GM11168 (cell line): ENCODE data around the gene DYSF.

Source experiments
- in situ Hi-C: fragments of 300-500 bp; cut with MboI; formaldehyde crosslinking; loops from one replicate; pipeline ENCODE4 v1.12.0; 2022; ENCODE audit warnings: low sequenced_read_pairs; ENCODE audit not compliant: unreplicated experiment

The DYSF gene

DNA sequence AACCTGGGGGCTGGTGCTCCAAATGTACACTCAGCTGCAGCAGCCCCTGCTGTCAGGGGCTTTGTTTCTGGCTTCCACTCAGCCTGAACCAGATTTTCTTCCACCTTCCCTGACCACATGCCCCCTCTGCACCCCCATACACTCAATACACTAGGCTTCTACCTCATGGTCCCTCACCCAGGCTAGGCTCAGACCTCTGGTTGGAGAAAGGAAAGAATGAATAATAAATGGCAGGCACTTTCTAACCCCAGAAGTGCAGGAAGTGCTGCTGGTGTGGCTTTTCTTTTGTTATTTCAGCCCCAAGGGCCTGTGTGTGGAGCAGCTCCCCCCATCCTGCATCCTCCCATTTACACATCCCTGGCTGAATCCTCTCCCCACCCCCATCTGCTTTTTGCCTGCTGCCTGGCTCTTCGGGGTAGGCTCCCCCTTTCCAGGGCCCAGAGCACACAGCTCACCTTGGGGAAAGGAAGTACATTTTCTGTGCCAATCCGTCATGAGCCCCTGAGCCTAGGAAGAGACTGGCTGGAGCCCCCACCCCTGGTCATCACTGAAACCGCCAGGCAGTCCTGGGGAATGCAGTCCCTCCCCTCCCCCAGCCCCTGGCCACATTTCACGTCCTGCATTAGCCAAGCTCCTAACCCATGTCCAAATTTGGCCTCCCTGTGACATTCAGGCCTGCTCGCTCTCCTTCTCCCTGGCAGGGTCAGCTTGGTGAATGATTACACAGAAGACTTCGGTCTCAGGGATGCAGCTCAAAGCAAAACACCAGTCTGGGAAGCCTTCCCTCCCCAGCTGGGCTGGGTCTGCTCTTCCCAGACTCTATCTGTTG lies 2.6 kb downstream of the DYSF start:
- in situ Hi-C loops, result loop anchor here (10.0 kb wide), 1 partner anchor 71 kb away; no protein-coding TSS in a partner anchor

DNA sequence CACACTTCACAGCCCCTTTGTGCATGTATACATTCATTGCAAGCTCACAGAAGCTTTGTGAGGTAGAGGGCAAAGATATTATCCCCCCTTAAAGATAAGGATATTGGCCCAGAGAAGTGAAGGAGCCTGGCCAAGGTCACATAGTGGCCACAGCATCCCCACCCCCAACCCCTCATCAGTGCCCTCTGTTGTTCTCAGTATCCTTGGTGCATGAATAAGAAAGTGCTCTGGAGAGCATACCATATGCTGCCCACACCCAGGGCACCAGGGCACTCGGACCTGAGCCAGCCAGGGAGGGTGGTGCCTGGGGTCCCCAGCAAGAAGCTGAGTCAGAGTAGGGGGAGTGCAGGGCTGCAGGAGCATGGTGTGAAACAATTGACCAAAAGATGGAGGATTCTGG lies 3.3 kb downstream of the DYSF start:
- in situ Hi-C loops, result loop anchor here (10.0 kb wide), 1 partner anchor 72 kb away; no protein-coding TSS in a partner anchor

DNA sequence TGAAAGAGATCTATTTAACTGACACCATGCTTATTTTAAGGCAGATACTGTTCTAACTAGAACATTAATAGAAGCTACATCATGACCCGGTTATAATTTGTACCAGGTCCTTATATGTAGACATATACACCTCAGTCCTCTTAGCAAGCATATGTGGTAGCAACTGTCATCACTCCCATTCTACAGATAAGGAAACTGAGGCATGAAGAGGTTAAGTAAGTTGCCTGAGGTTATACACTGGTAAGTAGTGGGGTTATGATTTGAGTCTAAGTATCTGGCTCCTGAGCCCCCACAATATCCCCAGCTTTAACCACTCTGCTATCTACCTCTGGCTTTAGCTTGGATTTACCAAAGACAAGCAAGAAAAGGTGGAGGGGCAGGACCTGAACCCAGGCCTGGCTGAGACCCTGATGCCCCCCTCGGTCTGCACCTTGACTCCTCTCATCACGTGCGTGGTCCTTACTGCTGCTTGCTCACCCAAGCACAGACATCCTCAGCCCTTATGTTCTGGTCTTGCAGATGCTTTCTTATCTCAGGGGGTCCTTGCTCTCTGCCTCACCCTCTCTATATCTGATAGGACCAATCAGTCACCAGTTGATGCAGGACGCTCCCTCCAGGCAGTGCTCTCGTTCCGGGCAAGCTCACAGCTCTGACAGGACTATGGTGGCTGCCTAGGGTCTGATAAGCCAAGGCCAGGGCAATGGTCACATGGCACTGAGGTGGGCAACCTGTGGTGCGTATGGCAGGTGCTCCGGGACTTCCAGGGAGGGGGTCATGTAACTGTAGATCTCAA lies 4.0 kb downstream of the DYSF start:
- in situ Hi-C loops, result loop anchor here (10.0 kb wide), 1 partner anchor 73 kb away; no protein-coding TSS in a partner anchor

DNA sequence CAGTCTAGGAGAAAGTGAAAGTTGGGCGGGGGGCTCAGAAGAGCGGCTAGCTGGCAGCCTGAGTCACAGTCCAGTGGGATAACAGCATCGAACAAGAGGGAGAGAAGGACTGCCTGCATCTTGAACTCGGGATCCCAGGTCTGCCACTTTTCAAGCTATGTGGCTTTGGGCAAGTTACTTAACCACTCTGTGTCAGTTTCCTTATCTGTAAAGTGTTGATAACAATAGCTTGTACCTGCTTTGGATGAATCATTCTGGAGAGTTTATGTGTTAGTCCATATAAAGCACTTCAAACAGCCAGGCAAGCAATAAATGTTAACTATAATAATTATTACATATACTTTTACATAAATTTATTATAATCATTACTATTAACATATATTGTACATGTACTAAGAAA lies 4.6 kb downstream of the DYSF start:
- in situ Hi-C loops, result loop anchor here (10.0 kb wide), 1 partner anchor 73 kb away; no protein-coding TSS in a partner anchor

DNA sequence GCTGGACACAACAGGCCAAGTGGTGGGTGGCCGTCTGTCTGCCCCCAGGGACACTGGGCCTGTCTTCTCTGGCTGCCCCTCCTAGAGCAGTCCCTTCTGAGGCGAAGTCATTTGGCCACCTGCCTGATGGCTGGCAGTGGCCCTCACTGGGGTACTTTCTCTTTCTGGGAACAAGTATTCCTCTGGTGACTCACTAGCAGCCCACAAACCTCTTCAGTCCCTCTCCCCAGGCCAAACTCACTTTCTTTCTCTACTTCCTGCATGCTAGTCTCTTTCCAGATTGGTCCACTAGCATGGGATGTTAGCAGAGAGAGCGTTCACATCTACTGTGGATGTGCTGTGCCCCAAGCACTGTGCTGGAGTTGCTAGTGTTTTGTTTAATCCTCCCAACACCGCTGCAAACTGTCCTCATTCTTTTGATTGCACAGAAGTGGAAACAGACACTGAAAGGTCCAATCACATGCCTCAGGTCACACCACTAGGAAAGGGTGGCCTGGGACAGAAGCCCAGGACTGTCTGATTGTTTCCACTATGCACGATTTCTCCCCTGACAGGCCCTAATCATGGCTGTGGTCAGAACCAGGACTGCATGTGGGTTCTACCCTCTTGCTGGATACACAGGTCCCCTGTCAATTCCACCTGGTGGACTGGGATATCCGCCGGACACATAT lies 5.2 kb downstream of the DYSF start:
- in situ Hi-C loops, result loop anchor here (10.0 kb wide), 1 partner anchor 74 kb away; no protein-coding TSS in a partner anchor

DNA sequence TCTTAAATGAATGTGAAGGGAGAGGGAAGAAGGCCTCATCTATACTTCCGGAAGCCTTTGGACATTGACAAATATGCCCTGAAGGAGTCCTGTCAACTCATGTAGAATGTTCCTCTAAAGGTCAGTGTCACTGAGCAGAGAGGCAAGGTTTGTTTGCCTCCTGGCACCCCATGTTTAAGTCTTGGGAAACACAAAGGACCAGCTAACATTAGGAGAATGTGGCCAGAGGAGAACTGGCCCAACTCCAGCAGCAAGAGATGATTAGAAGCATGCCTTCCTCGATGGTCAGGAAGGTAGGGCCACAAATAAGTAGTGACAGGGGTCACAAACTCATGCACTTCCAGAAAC lies 5.7 kb downstream of the DYSF start:
- in situ Hi-C loops, result loop anchor here (10.0 kb wide), 1 partner anchor 74 kb away; no protein-coding TSS in a partner anchor

DNA sequence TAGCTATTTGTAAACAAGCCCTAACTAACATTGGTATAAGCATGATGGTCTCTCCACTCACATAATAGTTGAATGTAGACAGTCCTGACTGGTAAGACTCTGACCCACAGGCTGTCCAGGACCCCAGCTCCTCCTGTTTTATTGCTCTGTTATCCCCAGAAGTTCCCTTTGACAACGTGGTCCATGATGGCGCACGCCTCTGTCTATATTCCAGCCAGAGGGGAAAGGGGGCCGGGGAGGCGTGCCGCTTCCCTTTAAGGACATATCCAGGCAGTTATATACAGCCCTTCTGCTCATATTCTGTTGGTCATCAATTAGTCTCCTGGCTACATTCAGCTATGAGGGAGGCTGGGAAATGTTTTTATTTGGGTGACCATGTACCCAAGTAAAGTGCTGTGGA lies 6.7 kb downstream of the DYSF start:
- in situ Hi-C loops, result no loop called here

DNA sequence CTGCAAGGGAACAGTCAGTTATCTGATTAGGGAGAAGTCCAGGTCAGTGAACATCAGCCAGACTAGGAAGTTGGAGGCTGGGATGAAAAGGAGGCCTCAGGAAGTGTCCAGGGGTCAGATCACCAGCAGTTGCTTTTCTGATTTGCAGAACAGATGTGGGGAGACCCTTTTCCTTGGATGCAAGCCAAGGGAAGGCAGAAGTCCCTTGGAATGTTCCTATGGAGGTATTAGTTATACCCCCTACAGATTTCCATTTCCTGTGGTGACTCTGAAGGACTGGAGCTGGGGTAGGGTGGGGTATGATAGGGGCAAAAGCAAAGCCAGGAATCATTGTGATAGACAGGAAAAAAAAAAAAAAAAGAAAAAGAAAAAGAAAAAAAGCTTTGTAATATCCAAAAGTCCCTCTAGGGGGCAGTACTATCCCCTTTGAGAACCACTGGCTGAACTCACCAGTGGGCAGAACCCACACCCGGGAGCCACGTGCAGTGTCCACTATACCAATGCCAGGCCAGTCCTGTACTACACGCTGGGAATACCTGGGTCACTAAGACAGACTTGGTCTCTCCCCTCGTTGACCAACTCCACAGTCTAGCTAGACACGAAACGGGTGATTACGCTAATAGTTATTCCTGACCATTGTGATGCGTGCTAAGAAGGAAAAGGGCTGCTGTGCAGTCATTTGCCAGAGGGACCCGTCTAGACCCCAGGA lies 7.4 kb downstream of the DYSF start:
- in situ Hi-C loops, result no loop called here

DNA sequence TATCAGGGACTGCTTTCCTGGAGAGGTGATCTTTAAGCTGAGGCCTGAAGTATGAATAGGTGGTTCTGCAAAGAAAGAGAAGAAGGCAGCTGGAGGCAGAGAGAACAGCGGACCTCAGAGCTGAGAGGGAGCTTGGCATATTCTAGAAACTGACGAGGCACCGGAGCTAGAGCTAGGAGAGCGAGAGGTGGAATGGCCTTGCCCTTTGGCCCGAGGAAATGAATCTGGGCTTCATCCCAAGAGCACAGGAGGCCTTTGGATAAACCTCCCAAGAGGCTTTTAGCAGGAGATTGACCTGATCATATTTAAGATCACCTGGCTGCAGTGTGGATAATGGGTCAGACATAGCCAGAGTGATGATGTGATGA lies 7.9 kb downstream of the DYSF start:
- in situ Hi-C loops, result no loop called here

DNA sequence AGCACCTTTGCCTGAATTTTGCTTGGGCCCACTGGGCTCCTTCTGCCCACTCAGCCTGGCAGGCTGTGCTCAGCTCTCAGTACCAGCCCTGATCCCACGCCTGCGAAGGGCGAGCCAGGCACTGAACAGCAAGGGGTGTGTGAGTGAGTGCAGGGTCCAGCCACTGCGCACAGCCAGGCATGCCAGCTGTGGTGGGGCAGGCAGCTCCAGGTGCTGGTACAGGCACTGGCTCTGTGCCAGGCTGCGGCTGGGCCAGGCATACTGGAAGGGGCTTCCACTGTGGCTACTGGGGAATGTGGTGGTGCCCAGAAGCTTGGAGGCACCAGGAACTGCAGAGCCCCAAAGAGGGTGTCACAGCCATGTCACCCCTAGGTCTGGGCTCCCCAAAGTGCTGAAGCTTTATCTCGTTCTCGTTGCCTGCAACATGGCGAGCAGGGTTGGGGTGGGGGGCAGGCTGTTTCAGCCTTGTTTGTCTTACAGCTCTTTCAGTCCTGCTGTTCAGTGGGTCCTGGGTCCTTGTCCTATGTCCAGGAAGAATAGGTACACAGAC lies 8.8 kb downstream of the DYSF start:
- in situ Hi-C loops, result no loop called here

DNA sequence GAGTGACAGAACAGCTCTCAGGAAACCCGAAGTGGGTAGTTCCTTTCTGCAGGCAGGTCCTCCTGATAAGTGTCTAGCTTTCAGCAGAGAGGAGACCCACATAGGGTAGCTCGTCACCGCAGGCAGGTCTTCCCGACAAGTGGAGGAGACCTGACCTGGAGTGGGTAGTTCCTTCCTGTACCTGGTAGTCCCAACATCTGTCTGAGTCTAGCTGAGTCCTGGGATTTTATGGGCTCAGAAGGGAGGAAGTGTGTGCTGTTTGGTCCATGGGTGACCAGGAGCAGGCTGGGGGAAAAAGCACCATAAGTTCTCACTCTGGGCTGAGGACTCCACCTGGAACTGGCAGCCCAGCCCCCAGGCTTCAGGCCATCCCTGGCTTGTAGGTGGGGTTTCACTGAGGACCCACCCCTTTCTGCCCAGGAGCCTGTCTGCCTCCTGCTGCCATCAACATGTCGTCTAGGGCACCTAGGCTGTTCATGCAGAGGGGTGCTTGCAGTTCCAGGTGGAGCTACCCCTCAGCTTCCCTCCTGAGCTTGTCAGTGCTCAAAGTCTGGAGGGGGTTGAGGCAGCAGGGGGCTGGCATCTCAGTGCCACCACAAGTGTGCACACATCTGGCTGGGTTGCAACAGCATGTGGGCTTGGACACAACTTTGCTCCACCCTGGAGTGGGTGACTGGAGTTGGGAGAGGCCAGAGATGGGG lies 9.4 kb downstream of the DYSF start:
- in situ Hi-C loops, result no loop called here

DNA sequence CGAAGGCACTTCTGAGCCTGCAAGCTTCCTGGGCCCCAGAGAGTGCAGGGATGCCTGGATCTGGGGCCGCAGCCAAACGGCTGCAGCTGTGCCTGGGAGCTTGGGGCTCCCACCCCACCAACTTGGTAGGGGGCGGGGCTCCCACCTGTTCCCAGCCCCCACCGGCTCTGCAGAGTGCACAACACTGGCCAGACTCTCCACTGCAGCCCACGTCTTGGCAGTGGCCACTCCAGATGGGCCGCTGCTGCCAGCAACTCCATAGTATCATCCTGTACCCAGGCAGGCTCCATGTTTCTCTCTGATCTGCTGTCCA lies 9.9 kb downstream of the DYSF start:
- in situ Hi-C loops, result no loop called here

DNA sequence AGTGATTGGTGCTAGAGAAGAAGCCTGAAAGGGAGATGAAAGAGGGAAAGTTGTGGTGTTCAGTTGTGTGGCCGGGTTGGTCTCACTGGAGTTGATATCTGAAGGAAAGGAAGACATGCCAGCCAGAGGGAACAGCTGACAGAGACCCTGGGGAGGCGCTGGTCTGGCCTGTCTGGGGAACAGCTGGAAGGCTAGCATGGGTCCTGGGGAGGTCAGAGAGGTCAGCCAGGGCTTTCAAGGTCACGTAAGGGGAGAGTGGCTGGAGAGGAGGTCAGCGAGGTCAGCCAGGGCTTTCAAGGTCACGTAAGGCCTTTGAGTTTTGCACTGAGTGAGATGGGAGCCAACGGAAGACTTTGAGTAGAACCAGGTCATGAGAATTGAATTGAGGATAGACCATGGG lies 11.0 kb downstream of the DYSF start:
- in situ Hi-C loops, result no loop called here

DNA sequence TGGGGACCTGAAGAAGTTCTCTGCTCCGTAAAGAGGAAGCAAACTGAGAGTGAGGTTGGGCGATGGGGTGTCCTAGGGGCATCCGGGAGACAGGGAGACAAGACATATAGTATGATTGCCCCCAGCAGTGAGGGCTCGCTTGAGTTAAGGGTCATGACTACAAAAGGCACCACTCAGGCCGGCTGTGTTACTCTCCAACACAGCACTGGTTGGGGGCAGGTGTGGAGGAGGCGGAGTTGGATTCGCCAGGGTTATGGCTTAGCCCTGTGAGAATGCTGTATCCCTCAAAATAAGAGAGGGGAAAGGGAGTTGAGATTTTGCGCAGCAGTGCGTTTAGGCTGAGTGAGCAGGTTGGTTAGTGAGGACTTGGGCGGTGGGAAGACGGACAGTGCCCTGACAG lies 12.0 kb downstream of the DYSF start:
- in situ Hi-C loops, result no loop called here

DNA sequence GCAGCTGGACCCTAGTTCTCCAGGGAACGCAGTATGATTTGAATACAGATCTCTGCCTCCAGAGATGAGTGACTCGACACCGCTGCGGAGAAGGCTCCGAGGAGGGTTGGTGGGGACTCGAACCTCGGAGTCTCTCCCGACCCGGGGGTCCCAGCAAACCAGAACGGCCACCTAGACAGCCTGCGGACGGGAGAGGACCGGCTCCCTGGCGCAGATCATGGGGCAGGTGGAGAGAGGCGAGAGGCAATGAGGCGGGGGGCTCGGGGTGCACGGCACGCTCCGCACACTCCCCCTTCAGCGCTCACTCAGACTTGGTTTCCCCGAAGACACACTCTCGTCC lies 12.6 kb downstream of the DYSF start:
- in situ Hi-C loops, result no loop called here

DNA sequence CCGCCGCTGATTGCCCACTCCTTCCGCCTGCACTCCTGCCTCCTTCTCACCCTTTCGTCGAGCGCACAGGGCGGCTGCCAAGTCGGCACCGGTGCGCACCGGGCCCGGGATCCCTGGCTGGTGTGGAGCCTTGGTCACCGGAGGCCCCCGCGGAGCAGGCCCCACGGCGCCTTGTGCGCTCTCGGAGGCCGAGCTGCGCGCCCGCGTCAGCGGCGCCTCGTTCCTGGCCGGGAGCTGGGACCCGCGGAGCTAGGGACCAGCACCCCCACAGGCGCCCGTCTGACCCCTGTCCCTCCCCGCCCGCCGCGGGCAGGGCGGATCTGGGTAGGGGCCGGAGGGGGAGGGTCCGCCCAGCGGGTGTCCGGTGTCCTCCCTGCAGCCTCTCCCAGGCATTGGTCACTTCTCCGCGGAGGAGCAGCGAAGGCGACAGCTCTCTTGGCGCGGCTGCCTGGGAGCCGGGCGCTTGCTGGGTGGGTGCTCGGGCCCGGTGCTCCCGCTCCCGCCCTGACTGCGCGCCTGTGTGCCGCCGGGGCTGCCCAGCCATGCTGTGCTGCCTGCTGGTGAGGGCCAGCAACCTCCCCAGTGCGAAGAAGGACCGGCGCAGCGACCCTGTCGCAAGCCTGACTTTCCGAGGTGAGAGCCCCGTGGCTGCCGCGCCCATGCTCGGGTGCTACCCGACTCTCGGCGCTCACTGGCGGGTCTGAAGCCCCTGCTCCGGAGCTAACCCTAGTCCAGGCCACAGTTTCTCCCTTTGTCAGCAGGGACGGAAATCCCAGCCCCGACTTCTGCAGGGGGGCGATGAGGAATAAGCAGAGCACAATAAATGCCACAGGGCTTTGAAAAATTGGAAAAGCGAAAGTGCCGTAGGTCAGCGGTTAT lies 13.2 kb downstream of the DYSF start:
- in situ Hi-C loops, result no loop called here

DNA sequence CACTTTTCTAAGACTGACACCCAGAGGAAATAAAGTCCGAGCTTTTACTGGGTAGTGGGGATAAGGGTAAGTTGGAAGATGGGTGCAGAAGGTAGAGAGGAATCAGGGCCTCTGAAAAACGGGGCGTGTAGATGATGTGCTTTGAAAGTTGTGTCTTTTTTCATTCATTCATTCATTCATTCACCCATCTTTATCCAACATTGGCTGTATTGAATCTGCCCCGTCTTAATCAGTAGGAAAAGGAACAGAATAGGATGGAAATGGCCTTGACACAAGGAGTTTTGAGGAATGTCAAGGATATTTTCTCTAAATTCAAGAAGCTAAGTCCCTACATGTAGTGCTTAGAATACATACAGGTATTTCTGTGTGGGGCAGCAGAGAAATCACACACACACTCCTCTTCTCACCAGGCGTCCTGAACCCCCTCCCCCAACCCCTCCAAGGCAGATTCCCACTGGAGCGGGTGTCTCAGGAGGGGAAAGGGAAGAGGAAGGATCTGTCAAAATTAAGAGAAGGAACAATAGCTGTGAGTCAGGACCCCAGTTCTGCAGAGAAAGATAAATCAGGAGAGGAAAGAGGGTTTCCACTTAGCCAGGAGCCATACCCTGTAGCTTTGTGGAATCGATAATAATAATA lies 13.9 kb downstream of the DYSF start:
- in situ Hi-C loops, result no loop called here

DNA sequence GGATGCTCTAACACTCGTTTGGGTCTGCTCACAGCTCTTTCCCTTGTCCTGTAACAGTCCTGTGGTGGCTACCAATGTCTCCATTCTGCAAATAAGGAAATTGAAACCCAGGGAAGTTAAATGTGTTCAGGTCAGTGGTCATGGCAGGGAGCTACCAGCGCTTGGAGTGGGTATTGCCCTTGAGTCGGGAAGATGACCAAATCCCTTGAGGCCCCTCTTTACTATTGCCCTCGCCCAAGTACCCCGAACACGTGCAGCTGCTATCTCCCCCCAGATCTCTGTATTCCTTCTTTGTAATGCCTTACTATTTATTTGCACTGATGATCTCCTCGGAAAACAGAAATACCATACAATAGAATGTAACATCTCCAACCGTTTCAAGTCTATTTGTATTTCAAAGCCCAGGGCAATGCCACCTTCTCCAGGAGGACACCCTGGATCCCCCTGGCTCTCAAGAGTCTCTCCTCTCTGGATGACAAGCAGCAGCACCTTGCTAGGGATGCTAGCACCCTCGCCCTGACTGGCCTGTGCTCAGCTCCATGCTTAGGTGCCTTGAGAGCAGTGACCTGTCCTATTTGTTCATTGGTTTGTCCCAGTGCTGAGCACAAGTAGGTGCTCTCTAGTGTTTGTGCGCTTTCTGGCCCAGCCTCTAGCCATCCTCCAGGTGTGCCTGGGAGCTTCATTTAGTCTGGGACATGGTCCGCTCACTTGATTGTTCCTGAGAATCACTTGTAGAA lies 15.1 kb downstream of the DYSF start:
- in situ Hi-C loops, result no loop called here
